Stimulated activated memory B cell treated with anti-CD40 and anti-IgM and Interleukin-4, amounts not matched to agents 10 μg/mL and 1 μg/mL and 100 μg/mL, for 72 hours (primary cell): ENCODE measurements around the gene COQ2.
A peak's percentile ranks its signal among the peaks of the same experiment; 100 is the strongest.
"Not testable (repeated sequence)": the region's sequence is repeated elsewhere in the genome, so short reads cannot be mapped to it uniquely, and the experiment has no call there.

Experiments
- ATAC-seq: fragments of 150-1000 bp; cut with Tn5 transposase; 2 replicates; pipeline ENCODE4 v1.10.0; 2021
- H3K27ac Mint-ChIP-seq: one replicate; pipeline ENCODE4 v1.8.0; 2022; ENCODE audit warnings: mild to moderate bottlenecking, mixed read lengths
- H3K27me3 Mint-ChIP-seq: one replicate; pipeline ENCODE4 v1.8.0; 2022; ENCODE audit warnings: mixed read lengths
- H3K36me3 Mint-ChIP-seq: one replicate; pipeline ENCODE4 v1.8.0; 2022; ENCODE audit warnings: mixed read lengths
- H3K4me1 Mint-ChIP-seq: one replicate; pipeline ENCODE4 v1.8.0; 2022; ENCODE audit warnings: mixed read lengths
- H3K4me3 Mint-ChIP-seq: one replicate; pipeline ENCODE4 v1.8.0; 2022; ENCODE audit warnings: mild to moderate bottlenecking, moderate library complexity, mixed read lengths
- H3K9me3 Mint-ChIP-seq: one replicate; pipeline ENCODE4 v1.8.0; 2022; ENCODE audit warnings: mixed read lengths

The COQ2 gene

DNA sequence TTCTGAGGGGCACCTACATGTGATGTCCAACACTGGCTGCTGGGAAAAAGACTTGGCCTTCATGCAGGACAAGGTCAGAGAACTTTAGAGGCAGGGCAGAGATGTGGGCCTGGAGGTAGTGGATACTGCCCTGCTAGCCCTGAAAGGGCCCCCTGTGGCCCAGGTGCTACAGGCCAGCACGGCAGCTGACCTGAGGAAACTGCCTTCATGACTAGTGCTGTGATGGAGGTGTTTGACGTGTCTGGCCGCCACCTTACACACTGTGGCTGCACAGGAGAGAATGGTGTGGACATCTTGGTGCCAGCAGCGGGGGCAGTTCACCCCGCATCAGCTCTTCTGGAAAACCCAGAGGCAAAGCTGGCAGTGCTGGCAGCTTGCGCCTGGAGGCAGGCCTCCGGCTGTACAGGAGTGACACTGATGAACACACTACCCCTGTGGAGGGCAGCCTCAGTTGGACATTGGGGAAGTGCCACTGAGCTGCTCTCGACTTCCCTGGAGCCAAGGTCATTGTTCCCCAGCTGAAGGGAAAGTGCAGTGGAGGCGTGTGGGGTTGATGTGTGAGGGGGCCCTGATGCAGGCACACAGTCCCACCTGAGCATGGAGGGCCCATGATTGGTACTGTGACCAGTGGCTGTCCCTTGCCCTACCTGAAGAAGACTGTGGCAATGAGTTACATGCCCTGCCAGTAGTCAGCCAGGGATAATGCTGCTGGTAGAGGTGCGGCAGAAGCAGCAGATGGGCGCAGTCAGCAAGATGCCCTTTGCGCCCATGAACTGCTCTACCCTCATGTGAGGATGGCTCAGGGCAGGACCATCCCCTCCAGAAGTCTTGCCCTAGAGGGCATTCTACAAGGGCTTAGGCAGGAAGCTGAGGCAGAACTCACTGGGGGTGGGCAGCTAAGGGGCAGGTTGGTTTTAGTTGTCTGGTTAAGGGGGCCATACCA lies 36.9 kb downstream of the COQ2 start:
- Mint-ChIP-seq H3K36me3 (peaks cover 7% of the 10 kb centered on the region), H3K9me3 (no peaks in the 10 kb centered on the region), H3K27me3 (no peaks in the 10 kb centered on the region), H3K4me3 (no peak overlapping the region), H3K27ac (no peak overlapping the region), H3K4me1 (peaks cover 38% of the 10 kb centered on the region)
- ATAC-seq = peak; percentile 12

DNA sequence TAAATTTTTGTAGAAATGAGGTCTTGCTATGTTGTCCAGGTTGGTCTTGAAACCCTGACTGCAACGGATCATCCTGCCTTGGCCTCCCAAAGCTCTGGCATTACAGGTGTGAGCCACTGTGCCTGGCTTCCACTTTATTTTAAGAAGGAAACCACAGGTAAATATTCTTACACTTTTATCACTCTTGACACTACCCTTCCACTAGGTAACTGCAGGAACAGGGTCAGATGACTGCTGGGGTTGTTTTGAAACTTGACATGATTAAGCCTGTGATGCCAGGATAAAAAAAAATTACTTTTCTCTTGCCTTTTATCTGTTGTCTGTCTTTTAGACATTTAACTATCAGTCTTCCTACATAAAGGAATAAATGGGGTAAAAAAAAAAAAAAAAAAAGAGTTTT lies 43.5 kb downstream of the COQ2 start:
- ATAC-seq = no peak
- peaks cover 13% of the 10 kb centered on the region for H3K36me3 Mint-ChIP-seq
- H3K27ac Mint-ChIP-seq = peak overlapping the region; percentile 79
- no peak overlapping the region for H3K4me3 Mint-ChIP-seq
- no peaks in the 10 kb centered on the region for H3K9me3 Mint-ChIP-seq
- H3K4me1 Mint-ChIP-seq = peaks cover 59% of the 10 kb centered on the region
- no peaks in the 10 kb centered on the region for H3K27me3 Mint-ChIP-seq

DNA sequence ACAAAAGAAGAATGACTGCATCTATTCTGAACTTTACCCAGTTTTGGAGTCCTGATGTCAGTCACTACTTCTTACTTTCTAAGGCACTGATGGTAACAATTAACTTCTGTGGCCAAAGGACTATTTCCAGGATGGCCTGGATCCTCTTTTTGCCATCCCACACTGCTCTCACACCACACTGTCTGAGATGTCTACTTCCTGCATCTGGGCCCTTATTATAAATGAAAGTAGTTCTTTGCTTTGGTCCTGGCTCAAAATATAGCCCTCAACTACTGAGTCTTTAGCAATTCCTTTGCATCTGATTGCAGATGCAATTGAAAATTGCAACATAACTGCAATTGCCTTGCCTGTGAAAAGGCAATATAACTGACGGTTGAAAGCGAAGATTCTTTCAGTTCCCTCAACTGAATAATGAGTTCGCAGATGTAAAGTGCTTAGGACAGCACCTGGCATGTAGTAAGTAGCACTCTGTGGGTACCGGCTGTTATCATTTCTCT lies 44.2 kb downstream of the COQ2 start:
- no peaks in the 10 kb centered on the region for H3K9me3 Mint-ChIP-seq
- peak overlapping the region; percentile 67 for H3K4me3 Mint-ChIP-seq
- H3K27me3 Mint-ChIP-seq = no peaks in the 10 kb centered on the region
- peaks cover 13% of the 10 kb centered on the region for H3K36me3 Mint-ChIP-seq
- peak; percentile 96 for ATAC-seq
- peaks cover 66% of the 10 kb centered on the region for H3K4me1 Mint-ChIP-seq
- H3K27ac Mint-ChIP-seq = peak overlapping the region; percentile 79

DNA sequence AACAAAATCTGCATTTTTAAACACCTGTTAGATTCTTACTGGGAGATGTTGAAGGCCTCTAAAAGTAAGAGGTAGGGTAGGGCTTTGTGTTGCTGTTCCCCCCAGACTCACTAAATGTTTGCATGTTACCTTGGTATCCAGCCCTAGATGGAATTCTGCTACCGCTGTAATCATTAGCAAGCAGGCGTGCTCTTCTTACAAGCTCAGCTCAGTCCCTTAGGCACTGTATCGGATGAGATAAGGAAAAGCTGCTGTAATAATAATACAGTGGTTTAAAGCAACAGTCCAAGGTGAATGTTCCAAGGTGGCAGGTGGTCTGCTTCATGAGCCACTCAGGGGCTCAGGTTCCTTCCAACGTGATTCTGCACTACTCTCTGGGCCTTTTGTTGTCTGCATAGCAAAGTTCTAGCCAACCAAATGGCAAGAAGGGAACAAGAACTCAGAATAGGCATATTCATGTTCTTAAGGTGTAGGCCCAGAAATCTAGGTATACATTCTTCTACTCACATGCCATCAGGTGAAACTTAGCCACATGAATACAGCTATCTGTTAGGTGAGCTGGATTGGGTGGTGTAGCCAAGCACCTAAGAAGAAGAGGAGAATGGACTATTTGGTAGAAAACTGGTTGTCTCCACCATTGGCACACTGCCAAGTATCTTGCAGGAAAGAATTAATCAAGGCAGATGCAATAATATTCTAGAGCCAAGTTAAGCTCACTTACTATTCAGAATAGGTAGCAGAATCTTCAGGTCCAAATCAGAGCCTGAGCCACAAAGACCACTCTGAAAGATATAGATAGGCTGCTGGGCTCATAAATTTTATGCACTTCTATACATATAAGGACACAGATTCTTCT lies 46.0 kb downstream of the COQ2 start:
- Mint-ChIP-seq H3K27ac (no peak overlapping the region), H3K27me3 (no peaks in the 10 kb centered on the region)

DNA sequence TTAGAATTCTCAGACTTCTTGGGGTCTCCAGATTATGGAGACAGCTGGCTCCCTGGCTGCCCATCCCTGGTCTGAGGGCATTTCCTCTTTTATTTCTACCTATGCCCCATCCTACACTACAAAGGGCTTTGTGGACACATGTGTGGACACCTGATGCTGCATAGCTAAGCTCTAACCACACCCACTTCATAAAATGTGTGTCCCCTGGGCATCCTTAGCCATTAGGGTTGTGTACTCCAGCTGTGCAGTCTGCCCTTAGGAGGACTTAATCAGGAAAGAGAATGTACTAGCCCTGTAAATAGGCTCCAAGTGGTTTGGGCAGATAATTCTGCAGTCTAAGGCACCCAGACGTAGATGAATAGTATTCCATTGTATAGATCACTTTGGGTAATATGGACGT lies 47.0 kb downstream of the COQ2 start:
- ATAC-seq = no peak
- peaks cover 7% of the 10 kb centered on the region for H3K36me3 Mint-ChIP-seq
- no peaks in the 10 kb centered on the region for H3K27me3 Mint-ChIP-seq
- no peaks in the 10 kb centered on the region for H3K9me3 Mint-ChIP-seq
- H3K4me1 Mint-ChIP-seq = peaks cover 53% of the 10 kb centered on the region
- no peak overlapping the region for H3K4me3 Mint-ChIP-seq
- H3K27ac Mint-ChIP-seq = no peak overlapping the region

More for the DNA sequence above, 46.0 kb downstream of the COQ2 start:
- Mint-ChIP-seq H3K4me3 (no peak overlapping the region), H3K9me3 (no peaks in the 10 kb centered on the region), H3K36me3 (peaks cover 7% of the 10 kb centered on the region), H3K4me1 (peaks cover 58% of the 10 kb centered on the region)
- ATAC-seq = no peak

DNA sequence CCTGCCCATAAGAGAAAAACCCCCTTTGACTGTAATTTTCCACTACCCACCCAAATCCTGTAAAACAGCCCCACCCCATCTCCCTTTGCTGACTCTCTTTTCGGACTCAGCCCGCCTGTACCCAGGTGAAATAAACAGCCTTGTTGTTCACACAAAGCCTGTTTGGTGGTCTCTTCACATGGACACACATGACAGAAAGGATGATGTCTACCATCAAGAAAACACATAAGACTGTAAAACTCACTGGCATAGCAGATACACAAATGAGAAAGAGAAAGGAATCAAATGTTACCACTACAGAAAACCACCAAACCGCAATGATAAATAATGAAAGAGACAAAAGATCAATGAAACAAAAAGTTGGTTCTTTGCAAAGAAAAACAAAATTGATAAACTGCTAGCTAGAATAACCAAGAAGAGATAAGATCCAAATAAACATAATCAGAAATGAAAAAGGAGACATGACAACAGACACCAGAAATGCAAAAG lies 48.9 kb downstream of the COQ2 start:
- peak overlapping the region; percentile 76 for H3K27ac Mint-ChIP-seq
- not testable (repeated sequence) for H3K27me3 Mint-ChIP-seq, H3K36me3 Mint-ChIP-seq, ATAC-seq, H3K9me3 Mint-ChIP-seq
- peak overlapping the region; percentile 71 for H3K4me3 Mint-ChIP-seq
- peaks cover 60% of the 10 kb centered on the region for H3K4me1 Mint-ChIP-seq

DNA sequence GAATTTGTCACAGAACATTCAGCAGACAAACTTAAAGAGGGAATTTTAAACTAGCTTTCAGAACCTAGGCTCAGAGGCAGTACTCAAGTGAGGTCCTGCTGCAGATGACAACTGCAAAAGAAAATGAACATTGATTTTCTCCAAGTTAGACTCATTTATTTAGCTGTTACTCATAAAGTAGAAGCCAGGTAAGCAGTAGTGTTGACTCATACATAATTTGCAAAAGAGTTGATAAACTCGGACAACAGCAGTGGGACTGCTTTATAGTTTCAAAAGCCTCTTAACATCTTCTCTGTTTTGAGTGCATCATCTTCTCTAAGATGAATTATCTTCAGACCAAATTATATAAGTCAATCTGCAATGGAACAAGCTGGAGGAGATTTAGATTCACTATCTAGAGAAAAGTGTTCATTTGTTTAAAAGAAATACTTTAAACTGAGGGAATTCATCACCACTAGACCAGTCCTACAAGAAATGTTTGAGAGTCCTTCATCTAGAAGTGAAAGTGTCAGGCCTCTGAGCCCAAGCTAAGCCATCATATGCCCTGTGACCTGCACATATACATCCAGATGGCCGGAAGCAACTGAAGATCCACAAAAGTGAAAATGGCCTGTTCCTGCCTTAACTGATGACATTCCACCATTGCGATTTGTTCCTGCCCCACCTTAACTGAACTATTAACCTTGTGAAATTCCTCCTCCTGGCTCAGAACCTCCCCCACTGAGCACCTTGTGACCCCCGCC lies 49.5 kb downstream of the COQ2 start:
- peaks cover 3% of the 10 kb centered on the region for H3K9me3 Mint-ChIP-seq
- H3K4me3 Mint-ChIP-seq = peak overlapping the region; percentile 71
- peak overlapping the region; percentile 76 for H3K27ac Mint-ChIP-seq
- H3K4me1 Mint-ChIP-seq = peaks cover 56% of the 10 kb centered on the region
- H3K27me3 Mint-ChIP-seq = no peaks in the 10 kb centered on the region
- no peak for ATAC-seq
- no peaks in the 10 kb centered on the region for H3K36me3 Mint-ChIP-seq

DNA sequence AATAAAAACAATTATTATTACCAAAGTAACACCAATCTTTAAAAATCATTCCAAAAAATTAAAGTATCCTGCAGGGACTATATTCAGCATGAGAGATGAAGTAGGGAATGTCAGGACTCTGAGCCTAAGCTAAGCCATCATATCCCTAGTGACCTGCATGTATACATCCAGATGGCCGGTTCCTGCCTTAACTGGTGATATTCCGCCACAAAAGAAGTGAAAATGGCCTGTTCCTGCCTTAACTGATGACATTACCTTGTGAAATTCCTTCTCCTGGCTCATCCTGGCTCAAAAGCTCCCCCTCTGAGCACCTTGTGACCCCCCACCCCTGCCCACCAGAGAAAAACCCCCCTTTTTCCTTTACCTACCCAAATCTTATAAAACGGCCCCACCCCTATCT lies 50.2 kb downstream of the COQ2 start:
- H3K27ac Mint-ChIP-seq, H3K4me3 Mint-ChIP-seq, H3K36me3 Mint-ChIP-seq, H3K9me3 Mint-ChIP-seq, ATAC-seq, H3K27me3 Mint-ChIP-seq: not testable (repeated sequence)
- H3K4me1 Mint-ChIP-seq = peaks cover 51% of the 10 kb centered on the region

DNA sequence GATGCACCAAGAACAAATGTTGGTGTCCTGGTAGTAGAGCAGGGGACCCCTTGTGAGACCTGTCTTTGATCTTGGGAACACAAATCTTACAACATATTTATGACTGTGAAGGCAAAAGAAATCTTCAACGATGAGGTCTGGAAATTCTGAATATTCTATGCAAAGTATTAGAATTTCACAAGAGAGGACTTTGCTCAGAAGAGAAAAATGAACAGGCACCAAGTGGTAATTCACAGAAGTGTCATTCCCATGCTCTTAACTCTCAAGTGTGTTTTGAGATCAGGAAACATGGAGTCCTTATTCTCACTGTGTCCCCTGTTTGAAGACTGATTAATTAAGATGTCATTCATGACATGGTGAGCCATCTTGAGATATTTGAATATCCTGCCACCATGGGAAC lies 52.5 kb downstream of the COQ2 start:
- H3K36me3 Mint-ChIP-seq = no peaks in the 10 kb centered on the region
- H3K9me3 Mint-ChIP-seq = peaks cover 3% of the 10 kb centered on the region

DNA sequence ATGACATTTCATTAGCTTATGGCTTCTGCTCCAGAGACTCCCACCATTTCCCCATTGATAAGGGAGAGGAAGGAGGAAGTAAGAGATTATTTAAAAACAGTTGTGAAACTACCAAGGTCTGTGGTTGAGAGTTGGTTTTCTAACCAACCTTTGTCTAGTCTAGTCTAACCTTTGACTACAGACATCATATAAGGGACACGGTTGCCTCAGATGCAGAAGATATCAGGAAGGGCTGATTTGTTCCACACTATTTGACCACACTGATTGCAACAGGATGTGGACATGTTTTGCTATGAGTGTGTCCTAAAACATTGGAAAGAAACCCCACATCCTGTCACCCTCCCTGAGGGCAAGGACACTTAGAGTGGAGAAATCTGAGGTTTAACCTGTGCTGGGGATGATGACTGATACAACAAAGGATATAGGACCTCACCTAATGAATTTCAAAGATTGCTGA lies 53.0 kb downstream of the COQ2 start:
- peak; percentile 94 for ATAC-seq
- Mint-ChIP-seq H3K27me3 (no peaks in the 10 kb centered on the region), H3K36me3 (no peaks in the 10 kb centered on the region), H3K4me1 (peaks cover 47% of the 10 kb centered on the region), H3K9me3 (peaks cover 3% of the 10 kb centered on the region), H3K27ac (peak overlapping the region; percentile 79), H3K4me3 (peak overlapping the region; percentile 40)

More for the DNA sequence above, 52.5 kb downstream of the COQ2 start:
- Mint-ChIP-seq H3K27me3 (no peaks in the 10 kb centered on the region), H3K4me1 (peaks cover 51% of the 10 kb centered on the region), H3K4me3 (peak overlapping the region; percentile 40), H3K27ac (peak overlapping the region; percentile 79)
- no peak for ATAC-seq

DNA sequence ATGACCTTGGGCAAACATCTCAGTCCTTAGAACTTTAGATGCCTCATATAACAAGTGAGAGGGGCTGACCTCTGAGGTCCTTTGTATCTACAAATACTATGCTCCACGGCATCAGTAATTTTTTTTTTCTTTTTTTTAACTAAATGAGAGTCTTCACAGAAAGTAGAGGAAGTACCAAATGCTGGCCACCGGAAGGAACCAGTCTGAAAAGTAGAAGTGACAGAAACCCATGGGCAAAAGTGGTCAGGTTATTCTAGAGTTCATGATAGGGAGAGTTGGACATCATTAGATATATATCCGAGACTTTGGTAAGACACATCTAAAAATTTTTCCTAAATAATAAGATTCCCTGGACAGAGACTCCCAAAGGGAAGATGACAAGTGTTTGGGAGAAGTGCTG lies 53.7 kb downstream of the COQ2 start:
- no peak overlapping the region for H3K4me3 Mint-ChIP-seq
- no peak for ATAC-seq

DNA sequence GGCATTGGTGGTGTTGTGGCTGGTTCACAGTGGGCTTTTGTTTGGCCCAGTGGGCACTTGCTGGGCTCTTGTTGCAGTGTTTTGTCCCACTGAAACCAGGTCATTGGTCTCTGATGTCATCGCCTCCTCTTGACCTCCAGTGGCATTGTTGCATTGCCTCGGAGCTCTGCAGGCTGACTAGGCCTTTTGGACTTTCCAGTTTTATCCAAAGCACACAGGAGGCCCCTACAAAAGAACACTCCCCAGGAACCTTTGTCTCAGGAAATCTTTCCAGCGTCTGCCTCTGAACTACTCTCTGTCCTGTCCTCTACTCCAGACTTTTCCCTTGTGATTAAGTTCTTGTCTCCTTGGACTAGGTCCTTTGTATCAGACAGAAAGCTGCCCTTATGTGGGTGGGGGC lies 54.8 kb downstream of the COQ2 start:
- Mint-ChIP-seq H3K36me3 (no peaks in the 10 kb centered on the region), H3K27ac (no peak overlapping the region), H3K4me1 (peaks cover 28% of the 10 kb centered on the region), H3K9me3 (peaks cover 3% of the 10 kb centered on the region), H3K4me3 (no peak overlapping the region), H3K27me3 (no peaks in the 10 kb centered on the region)
- ATAC-seq = no peak

More for the DNA sequence above, 53.7 kb downstream of the COQ2 start:
- Mint-ChIP-seq H3K9me3 (peaks cover 3% of the 10 kb centered on the region), H3K36me3 (no peaks in the 10 kb centered on the region), H3K4me1 (peaks cover 39% of the 10 kb centered on the region), H3K27ac (peak overlapping the region; percentile 79), H3K27me3 (no peaks in the 10 kb centered on the region)

DNA sequence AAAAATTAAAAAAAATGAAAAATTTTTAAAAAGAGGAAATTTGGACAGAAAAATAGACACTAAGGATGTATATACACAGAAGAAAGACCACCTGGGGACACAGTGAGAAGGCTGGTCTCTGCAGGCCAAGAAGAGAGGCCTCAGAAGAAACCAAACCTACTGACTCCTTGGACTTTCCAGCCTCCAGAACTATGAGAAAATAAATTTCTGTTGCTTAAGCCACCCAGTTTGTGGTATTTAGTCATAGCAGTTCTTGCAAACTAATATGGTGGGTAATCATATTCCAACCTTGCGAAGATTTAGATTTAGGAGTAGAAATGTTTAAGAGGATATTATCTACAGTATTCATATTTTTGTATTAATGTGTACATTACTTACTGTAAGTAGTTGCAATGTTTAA lies 56.4 kb downstream of the COQ2 start:
- Mint-ChIP-seq H3K4me3 (no peak overlapping the region), H3K36me3 (no peaks in the 10 kb centered on the region), H3K27me3 (no peaks in the 10 kb centered on the region), H3K9me3 (peaks cover 3% of the 10 kb centered on the region), H3K4me1 (peaks cover 25% of the 10 kb centered on the region), H3K27ac (no peak overlapping the region)
- no peak for ATAC-seq

DNA sequence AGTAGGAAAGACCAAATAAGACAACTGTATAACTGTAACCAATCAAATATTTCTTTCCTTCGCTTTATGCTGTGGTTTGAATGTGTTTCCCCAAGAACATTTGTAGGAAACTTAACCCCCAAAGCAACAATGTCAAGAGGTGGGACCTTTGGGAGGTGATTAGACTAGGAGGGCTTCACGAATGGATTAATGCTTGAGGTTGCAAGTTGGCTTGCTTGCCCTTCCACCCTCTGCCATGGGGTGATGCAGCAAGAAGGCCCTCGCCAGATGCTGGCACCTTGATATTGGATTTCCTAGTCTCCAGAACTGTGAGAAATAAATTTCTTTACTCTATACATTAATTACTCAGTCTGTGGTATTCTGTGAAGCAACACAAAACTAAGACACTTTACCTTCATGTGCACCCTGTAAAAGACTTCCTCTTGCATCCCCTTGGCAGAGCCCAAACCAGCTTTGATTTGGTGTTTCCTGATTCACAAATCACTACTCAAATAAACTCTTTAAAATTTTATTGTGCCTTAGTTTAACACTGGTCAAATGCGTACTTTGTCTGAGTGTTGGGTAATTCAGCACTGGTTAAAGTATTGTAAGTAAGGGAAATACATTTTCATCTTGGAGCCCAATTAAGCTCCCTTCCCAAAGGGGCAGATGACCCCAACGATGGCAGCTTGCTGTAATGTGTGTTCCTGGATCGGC lies 59.9 kb downstream of the COQ2 start:
- no peak for ATAC-seq
- H3K4me3 Mint-ChIP-seq = no peak overlapping the region
- H3K9me3 Mint-ChIP-seq = no peaks in the 10 kb centered on the region
- no peak overlapping the region for H3K27ac Mint-ChIP-seq
- H3K36me3 Mint-ChIP-seq = no peaks in the 10 kb centered on the region
- no peaks in the 10 kb centered on the region for H3K27me3 Mint-ChIP-seq
- H3K4me1 Mint-ChIP-seq = peaks cover 34% of the 10 kb centered on the region
